ENCODE data around the gene LMBRD2.
"Not testable (repeated sequence)": the region's sequence is repeated elsewhere in the genome, so short reads cannot be mapped to it uniquely, and the experiment has no call there.

Gene LMBRD2

DNA sequence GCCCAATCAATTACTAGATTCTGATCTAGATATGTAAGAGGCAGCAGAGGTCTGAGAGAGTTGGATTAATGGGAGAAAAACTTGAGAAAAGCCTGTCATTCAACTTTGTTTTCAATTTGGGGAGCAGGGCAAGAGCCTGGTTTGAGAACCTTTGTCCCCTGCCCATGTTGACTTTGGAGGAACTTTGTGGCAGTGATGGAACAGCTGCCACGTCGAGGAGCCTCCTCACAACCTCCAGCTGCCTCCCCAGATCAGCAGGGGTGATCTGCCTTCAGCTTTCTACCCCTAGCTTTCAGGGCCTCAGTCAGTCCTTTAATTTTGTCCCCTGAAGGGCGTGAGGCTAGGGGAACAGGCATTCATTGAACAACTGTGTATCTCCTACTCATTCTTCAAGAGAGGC lies 8.9 kb upstream of the LMBRD2 start:
- DNase-seq = no peak

DNA sequence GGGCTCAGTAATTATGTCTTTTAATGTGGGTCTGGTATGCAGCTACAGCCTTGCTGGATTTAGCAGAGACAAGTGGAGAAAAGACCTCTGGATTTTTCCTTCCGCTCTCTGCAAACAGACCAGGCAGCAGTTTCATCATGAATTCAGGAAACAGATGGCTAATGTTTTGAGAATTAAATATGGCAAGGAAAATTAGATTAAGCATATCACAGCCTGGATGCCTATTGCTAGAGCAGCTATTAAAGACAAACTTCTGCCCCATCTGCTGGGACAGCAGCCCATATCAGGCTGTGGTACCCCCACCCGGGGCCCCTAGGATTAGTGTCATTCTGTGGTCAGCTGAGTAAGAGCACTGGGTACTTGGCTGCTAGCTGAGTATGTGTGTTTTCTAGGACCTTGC lies 6.5 kb upstream of the LMBRD2 start:
- DNase-seq = peak; percentile 93

DNA sequence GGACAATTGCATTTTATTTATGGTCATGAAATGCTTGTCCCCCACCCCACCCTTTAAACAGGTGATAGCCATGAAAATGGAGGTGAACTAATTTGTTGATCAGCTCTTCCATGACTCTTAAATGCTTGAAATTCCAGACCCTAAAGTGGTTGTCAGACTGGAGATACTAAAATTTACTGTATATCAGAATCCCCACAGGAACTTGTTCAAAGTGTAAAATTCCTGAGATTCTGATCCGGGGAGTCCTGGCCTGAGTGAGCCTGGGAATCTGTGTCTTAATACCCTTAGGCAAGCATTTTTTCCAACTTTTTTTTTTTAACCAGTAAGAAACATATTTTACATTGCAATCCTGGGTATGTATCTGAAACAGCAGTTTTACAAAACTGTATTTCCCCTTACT lies 4.9 kb upstream of the LMBRD2 start:
- DNase-seq = no peak

DNA sequence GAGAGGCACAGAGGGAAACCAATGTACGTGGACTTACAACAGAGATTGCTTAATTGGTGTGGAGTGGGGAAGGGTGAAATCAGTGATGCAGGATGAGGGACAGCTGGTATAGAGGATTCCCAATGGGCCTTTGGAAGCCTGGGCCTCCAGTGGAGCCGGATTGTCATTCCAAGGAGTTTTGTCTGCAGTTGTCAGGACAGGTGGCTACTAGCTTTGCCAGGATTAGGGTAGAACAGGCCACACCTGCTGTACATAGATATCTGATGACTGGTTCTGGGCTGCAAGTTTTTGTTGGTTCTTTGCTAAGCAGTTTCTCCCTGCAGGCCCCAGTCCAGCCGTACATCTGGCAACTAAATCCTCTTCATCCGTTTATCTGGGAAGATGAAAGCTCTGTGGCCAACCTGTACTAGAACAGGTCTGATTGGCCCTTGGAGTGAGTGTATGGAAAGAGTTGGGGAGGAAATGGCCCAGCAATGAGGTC lies 4.5 kb upstream of the LMBRD2 start:
- peak; percentile 98 for DNase-seq

DNA sequence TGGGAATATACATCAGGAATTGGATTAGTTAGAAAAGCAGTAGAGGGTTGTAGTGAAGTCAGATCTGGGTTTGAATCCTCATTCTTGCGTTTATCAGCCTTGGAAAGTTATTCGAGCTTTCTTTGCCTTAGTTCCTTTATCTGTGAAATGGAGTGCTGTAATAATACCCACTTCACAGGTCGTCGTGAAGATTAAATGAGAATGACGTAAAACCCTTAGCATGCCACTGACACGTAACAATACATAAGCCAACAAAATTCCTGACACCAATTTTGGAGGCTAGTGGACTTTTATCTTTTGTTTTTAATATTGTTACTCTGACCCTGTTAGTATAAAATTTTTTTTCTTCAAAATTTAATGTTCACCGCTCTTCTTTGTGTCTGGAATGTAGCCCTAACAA lies 3.6 kb upstream of the LMBRD2 start:
- no peak for DNase-seq

DNA sequence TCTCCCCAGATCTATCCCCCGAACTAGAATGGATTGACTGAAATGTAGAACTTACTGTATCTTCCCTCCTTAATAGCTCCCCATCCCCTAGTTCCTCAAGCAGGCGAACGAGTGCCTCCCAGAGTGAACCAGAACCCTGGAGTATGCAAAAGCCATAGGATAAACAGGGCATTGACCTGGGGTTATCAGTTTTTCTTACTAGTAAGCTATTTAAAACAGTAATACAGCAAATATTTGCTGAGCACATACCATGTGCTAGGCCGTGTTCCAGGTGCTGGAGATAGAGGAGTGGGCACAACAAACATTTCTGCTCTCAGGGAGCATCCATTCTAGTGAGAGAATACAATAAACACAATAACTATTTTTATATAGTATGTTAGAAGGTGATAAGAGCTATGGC lies 2.0 kb upstream of the LMBRD2 start:
- DNase-seq = no peak

DNA sequence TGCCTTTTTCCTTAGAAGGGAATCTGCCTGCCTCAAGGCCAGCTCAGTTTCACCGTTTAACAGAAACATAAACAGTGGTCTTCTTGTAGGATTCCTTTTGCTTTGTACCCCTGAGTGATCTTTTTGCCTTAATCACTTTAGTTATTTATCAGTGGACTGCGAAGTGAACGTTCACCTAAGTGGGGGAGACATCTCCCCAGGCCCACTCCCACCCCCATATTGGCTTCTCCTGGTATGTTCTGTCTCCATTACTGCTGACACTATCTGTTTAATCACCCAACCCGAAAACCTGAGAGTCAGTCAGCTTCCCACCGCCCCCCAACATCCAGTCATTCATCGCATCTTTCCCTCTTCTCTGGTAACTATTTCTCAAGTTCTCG lies 1.6 kb upstream of the LMBRD2 start:
- DNase-seq = no peak

DNA sequence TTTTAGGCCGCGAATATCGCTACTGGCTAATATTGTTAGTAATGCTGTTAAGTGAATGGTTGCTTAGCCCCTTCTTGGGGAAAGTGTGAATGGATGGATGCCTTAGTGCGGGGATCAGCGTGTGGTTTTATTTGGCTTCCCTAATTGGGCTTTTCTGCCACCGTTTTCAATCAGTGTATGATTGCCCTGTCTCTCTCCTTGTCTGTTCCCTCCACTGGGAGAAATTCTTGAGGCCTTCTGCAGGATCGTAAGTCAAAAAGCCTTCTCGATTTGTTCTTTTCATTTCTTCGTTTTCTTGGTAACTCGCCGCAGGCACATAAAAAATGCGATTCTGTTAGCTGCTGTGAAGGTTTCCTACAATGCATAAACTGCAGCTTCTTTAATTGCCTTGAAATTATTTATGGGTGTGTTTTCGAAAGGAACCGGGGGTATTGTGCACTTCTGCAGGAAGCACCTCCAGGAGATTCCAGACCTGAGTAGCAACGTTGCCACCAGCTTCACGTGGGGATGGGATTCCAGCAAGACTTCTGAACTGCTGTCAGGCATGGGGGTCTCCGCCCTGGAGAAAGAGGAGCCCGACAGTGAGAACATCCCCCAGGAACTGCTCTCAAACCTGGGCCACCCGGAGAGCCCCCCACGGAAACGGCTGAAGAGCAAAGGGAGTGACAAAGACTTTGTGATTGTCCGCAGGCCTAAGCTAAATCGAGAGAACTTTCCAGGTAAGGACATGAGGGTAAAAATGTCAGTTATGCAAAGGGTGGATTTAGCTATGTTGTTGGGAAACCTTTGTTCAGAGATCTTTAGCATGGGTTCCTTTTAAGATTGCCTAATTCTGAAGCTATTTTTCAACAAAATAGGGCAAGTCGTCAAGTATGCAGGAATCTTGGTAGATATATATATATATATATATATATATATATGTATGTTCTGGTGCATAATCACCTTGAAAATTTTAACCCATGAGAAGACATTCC lies 924 bp upstream of the LMBRD2 start:
- peak; percentile 22 for DNase-seq

DNA sequence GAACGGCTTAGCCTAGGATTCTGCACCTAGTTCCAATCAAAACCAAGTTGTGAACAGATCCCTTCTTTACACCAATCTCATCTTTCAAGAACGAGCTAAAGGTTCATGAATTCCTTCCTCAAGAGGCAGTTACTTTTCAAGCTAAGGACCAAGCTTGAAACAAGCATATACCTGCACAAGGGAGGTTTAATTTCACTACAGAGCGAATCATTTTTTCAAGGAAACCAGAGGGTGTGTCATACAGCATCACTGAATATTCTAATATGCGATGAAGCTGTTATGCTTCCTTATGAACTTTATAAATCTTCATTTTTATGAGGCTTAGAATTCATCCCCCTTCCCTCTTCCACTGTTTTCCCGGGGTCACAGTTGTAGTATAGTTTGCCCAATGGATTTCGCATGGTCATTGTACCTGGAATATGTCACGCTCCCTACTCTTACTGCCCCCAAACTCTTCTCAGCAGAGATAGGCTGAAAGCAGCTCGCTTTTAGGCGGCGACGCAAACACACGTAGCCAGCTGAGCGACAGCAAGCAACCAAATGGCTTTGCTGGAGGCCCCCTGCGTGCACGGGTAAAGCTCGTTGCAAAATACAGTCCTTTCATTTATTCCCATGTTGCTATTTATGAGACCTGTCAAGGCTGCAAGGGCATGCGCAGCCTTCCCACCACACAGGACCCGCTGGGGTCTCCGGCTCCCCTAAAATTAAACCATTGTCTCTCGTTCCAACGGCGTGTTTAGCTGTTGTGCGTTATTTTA lies 832 bp downstream of the LMBRD2 start:
- peak; percentile 46 for DNase-seq

DNA sequence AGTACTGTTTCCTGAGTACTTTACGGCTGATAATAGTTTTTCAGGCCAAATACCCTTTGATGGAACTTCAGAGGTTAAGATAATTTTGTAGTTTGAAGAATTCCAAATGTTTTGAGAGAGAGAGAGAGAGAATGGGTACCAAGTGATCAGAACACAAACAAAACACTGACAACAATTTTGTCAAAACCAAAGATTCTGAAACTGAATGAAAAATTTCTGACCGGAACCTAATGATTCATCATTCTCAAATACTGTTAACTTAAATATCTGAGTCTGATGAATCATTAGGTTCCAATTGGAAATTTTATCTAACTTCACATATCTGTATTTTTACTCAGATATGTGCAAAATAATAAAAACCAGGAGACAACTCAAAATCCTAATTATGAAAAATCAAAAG lies 4.0 kb downstream of the LMBRD2 start:
- DNase-seq = no peak

DNA sequence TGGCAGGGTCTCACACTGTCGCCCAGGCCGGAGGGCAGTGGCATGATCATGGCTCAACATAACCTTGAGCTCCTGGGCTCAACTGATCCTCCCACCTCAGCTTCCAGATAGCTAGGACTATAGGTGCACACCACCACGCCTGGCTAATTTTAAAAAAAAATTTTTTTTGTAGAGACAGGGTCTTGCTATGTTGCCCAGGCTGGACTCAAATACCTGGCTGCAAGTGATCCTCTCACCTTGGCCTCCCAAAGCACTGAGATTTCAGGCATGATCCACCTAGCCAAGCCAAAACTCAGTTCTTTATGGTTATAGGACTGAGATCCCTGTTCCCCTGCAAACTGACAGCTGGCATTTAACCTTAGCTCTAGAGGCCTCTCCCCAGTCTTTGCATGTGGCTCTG lies 5.3 kb downstream of the LMBRD2 start:
- no peak for DNase-seq

DNA sequence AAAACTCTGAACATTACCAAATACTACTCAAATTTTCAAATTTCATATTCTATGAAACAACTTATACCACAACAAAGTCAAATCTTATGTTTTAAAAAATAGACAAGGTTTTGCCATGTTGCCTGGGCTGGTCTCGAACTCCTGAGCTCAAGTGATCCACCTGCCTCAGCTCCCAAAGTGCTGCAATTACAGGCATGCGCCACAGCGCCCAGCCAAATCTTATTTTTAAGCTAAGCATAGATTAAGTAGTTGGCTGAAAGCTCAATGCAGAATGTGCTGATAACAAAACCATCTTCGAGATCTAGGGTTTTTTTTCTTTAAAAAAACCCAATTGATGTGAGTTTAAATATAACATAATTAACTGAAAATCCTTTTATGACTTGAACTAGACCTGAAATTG lies 6.4 kb downstream of the LMBRD2 start:
- peak; percentile 7 for DNase-seq

DNA sequence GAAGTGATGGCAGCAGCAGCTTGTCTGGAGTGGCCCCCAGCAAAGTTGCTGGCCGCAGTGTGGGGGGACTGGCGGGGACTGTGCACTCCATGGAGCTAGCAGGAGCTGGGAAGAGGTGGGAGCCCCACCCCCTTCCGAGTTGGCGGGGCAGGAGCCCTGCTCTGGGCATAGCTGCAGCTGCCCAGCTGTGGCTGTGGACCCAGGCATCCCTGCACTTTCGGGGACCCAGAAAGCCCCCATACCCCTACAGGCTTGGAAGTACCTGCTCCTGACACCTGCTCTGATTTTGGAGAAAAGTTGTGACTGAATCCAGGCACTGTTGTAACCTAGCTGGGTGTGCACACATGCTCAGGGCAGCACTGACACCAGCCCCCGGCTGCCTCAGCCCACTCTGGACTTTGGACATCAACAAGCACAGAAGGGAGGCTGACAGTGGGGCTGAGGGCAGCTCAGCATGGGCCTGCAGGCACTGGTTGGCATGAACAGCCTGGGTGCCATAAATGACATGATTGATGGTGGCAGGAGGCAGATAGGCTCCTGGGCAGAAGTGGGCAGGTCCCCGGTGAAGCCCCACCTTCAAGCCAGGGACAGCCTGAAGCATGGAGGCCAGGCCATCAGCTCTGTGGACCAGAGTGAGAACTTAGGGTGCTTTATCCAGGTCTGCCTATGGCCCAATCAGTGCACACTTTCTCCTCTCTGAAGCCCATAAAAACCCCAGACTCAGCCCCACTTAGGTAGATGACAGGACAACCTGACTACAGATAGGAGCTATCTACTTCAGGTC lies 12.6 kb downstream of the LMBRD2 start:
- no peak for DNase-seq

DNA sequence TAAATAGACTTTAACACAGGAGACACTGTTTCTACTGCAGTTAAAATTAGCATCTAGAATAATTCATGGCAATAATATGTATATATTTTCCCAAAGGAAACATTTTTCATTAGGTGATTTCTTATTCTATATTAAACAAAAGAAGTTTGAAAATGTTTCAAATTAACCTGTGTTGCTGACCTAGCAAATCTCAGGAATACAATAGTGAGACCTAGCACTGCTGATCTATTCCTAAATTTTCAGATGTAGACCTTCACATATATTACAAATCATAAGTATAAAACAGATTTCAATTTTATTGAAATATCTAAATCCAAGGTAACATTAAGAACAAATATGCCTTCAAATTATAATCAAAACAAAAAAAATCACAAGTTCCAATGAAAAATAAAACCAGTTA lies 15.1 kb downstream of the LMBRD2 start:
- no peak for DNase-seq

DNA sequence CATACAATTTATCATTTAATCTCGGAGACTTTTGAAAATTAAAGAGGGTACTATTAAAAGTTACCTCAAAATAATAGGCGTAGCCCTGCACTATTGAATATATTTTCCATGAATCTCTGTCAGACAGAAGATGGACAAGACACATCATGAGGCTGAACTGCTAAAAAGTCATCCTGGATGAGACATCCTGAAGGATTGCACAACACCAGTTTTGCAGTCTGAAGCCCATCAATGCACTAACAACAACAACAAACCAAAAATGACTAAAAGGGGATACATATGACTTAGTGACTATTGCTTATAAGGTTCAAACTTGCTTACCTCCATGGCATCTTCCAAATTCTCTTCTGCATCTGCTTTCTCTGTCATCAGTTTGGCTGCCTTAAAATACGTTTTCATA lies 15.7 kb downstream of the LMBRD2 start:
- no peak for DNase-seq

DNA sequence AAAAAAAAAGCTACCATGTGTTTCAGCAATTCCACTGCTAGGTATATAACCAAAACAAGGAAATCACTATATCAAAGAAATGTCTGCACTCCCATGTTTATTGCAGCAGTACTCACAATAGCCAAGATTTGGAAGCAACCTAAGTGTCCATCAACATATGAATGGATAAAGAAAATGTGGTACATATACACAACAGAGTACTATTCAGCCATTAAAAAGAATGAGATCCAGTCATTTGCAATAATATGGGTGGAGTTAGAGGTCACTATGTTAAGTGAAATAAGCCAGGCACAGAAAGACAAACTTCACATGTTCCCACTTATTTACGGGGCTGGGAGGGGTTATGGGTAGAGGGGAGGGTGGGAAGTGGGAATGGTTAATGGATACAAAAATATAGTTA lies 18.7 kb downstream of the LMBRD2 start:
- not testable (repeated sequence) for DNase-seq

DNA sequence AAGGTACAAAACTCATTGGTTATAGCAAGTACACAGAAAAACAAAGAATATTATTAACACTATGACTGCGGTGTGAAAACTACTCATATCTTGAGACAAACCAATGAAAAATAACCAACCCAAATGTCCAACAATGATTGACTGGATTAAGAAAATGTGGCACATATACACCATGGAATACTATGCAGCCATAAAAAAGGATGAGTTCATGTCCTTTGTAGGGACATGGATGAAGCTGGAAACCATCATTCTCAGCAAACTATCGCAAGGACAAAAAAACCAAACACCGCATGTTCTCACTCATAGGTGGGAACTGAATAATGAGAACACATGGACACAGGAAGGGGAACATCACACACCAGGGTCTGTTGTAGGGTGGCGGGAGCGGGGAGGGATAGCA lies 22.0 kb downstream of the LMBRD2 start:
- not testable (repeated sequence) for DNase-seq

DNA sequence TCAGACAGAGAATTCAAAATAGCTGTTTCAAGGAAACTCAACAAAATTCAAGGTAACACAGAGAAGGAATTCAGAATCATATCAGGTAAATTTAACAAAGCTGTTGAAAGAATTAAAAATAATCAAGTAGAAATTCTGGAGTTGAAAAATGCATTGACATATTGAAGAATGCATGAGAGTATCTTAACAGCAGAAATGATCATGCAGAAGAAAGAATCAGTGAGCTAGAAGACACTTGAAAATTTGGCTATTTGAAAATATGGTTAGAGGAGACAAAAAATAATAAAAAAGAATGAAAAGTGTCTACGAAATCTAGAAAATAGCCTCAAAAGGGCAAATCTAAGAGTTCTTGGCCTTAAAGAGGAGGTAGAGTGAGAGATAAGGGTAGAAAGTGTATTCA lies 22.9 kb downstream of the LMBRD2 start:
- no peak for DNase-seq

DNA sequence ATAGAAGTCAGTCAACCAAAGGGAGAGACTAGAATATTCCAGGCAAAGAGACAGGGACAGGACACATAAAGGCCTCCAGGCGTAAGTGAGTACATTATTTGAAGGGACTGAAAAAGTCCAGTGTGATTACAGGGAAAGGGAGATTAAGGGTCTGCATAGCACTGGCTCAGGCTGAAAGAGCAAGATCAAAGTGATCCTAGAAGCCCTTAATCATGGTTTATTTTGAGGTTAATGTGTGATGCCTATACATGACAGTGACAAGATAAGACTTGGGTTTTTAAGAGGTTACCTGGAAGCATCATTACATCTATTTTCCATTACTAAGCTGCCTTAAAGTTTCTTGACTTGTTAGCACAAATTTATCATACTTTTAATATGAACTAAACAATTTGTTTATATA lies 25.8 kb downstream of the LMBRD2 start:
- peak; percentile 27 for DNase-seq

DNA sequence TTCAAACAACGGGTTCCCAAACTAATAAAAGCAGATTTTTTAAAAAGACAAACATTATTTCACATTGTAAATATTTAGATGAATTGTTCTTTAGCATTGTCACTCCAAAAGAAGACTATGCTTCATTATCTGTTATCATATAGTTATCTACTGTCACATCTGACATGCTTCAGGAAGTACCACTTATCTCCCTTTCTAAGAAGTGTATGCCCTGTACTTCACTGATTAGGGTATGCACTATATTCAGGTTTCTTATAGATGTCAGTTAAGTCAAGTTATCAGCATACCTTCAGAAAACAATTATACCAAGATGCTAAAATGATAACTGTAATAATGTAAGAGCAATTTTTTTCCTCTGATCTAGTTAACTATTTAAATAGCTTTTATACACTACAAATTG lies 40.4 kb downstream of the LMBRD2 start:
- DNase-seq = no peak

DNA sequence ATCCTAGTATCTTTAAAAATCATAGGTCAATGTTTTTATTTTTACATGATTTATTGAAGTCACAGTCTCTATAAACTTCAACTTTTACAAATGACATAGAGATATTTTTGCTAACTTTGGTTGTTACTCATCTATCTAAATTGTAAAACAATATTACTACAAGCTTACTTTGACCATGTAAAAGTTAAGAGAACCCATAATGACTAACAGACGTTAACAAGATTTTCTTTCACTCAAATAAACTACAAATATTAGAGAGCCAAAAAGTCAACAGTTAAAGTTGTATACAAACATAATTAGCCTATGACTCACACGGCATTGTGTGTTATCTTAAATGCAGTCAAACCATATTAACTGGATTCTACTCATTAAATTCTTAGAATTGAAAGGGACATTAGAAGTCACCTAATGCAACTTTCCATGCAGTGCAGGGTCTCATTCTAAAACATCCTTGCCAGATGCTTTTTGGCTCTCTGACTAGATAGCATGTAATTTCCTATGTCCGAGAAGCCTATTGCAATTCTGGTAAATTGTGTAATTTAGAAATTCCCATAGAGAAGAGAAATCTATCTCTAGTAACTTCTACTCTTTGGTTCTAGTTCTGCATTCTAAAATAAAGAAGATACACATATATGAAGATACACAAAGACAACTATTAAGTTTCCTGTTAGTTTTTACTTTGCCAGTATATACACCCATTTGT lies 42.8 kb downstream of the LMBRD2 start:
- DNase-seq = no peak

DNA sequence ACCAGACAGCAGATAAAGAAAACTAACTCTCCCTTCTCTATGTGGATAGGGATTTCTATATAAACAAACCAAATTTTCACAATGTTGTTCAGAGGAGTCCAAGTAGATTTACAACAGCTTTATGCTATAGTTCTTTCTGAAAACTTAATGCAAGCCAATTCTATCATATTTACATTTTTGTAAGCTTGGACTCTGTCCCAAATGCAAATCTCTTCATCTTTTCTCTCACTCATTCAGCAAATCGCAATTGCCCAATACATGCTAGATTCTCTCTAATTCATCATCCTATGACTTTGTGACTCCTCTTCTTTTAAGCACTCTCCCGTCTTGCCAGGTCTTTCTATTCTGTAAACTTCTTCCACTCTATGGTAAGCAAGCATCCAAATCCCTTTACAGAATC lies 45.9 kb downstream of the LMBRD2 start:
- DNase-seq = no peak

DNA sequence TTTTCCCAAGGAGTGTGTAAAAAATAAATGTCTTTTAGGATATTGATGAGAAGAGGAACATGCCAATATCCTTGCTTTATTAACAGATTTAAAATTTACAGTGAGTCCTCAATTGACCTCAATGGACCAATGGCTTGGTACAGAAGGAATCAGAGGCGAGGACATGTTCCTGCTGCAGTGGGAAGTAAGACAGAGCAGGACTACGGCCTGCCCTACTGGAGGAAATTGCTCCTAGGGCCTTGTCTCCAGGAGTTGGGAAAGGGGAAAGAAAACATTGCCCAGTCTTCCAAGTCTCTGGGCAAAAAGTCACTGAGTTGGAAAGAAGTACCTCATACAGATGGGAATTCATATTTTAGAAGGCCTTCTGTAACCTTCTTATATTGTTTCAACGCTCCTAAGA lies 51.9 kb downstream of the LMBRD2 start:
- DNase-seq = no peak
